Pancreas (tissue), 10 donors: ENCODE data around the gene QKI. TPM values are rescaled to one million over a fixed set of nuclear protein-coding genes. Genes with fewer than 3 reads are reported as not detected.

Source experiments
- ATAC-seq, 4 donors: fragments of 200-7000 bp; cut with Tn5 transposase; one replicate each; pipeline versions ENCODE4 v1.8.0 to v1.9.1; 2020; ENCODE audit warnings: mild to moderate bottlenecking in 4 of 4, moderate library complexity in 4 of 4
- DNase-seq, 6 donors: peaks; one replicate each; pipeline ENCODE4 v3.0.0-alpha.2; 2020
- FAIRE-seq: peaks from 2 replicates; lab custom pipeline; 2012; peaks lifted over from hg19 to GRCh38; lab: Jason Lieb, UNC
- H3K27ac ChIP-seq, 4 donors: fragments of 200-600 bp; sonication (generic); 1 replicate in 3 of 4; 2 replicates in 1 of 4; pipeline versions ENCODE4 v1.5.0 to v1.8.0; 2020
- H3K27me3 ChIP-seq, 4 donors: fragments of 200-600 bp; one replicate each; pipeline ENCODE4 v1.8.0; 2021
- H3K36me3 ChIP-seq, 3 donors: fragments of 200-600 bp; sonication (generic) in 1 of 3; one replicate each; pipeline versions ENCODE4 v1.5.0 to v1.8.0; 2020 to 2021
- H3K4me1 ChIP-seq, 3 donors: fragments of 200-600 bp; one replicate each; pipeline ENCODE4 v1.8.0; 2021
- H3K4me3 ChIP-seq, 4 donors: fragments of 200-600 bp; sonication (generic) in 2 of 4; one replicate each; pipeline versions ENCODE4 v1.5.0 to v1.8.0; 2020 to 2021
- H3K9me3 ChIP-seq, 4 donors: fragments of 200-600 bp; one replicate each; pipeline ENCODE4 v1.8.0; 2021
- WGBS, 2 donors: extraction: QIAGEN DNeasy Blood & Tissue Kit; methylation state at CpG; one replicate each; pipeline ENCODE4 v1.1.7; 2013; 5-methylcytosine and 5-hydroxymethylcytosine counted together
- intact Hi-C, 3 donors: fragments of 100-400 bp; cut with DNase I; formaldehyde crosslinking; loops; one replicate each; pipeline versions ENCODE4 v1.11.1 to v1.14.2; 2022
- polyA plus RNA-seq, 2 donors: library from polyadenylated mRNA; stranded (reverse); fragments of 200-250 nt; gene quantifications; one replicate each; pipeline ENCODE4 v1.2.3, GENCODE V29; 2013
- total RNA-seq, 6 donors: library from RNA; stranded (reverse); fragmentation: NEBNext Ultra II Directional in 4 of 6; extraction: Animal tissue kit (Norgen Biotek cat#: 25700) in 4 of 6; gene quantifications; one replicate each; pipeline versions ENCODE4 v1.2.1 to v1.2.4, GENCODE V29; 2021 to 2023
- TF ChIP-seq, protein P1 (sequence below), 4 donors: fragments of 200-600 bp; sonication (generic) in 3 of 4; IDR thresholded peaks; one replicate each; pipeline versions ENCODE4 v1.5.0 to v1.8.0; 2021; ENCODE audit warnings: antibody characterized with exemption in 4 of 4
- donor health status: healthy with polysubstance abuse.
- donor health status: DM: no; HTN: no; CAD: no; lungs with moderate emphysema.
- donor health status: DM: no; HTN: no; CAD: no.
- donor health status: control.
- donor health status: control.
- donor health status: Bipolar disorder and iron deficiency.
- donor health status: DM: yes; HTN: yes; CAD: no.
- donor health status: DM: no; HTN: no; CAD: no.
- donor health status: DM: no; HTN: no; CAD: no.
- donor health status: DM: yes; HTN: yes; CAD: no.

The QKI gene
- total and polyA plus RNA-seq, 8 donors = 9.0 to 52.6 (median 21.6) TPM

DNA sequence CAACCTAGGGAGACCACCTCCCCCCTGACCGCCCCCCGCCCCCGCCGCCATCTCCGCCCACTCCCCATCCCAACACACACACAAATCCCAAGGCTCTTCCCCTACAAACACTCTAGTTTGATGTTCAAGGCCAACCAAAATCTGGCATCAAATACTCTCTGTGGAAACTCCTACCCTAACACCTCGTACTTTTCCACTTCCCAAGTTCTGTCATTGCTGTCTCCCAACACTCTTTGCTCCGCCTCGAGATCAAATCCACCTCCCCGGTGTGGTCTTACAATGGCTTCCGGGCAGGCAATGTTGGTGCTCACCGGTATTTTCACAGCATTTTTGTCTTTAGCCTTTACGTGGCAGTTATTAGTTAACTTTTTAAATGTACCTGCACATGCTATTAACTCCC, 4.8 kb upstream of the QKI start:
- TF ChIP-seq, protein P1, sequence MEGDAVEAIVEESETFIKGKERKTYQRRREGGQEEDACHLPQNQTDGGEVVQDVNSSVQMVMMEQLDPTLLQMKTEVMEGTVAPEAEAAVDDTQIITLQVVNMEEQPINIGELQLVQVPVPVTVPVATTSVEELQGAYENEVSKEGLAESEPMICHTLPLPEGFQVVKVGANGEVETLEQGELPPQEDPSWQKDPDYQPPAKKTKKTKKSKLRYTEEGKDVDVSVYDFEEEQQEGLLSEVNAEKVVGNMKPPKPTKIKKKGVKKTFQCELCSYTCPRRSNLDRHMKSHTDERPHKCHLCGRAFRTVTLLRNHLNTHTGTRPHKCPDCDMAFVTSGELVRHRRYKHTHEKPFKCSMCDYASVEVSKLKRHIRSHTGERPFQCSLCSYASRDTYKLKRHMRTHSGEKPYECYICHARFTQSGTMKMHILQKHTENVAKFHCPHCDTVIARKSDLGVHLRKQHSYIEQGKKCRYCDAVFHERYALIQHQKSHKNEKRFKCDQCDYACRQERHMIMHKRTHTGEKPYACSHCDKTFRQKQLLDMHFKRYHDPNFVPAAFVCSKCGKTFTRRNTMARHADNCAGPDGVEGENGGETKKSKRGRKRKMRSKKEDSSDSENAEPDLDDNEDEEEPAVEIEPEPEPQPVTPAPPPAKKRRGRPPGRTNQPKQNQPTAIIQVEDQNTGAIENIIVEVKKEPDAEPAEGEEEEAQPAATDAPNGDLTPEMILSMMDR (IDR thresholded peaks at IDR 0.05) = no peak
- DNase-seq = no peak
- Histone ChIP-seq H3K4me1 (peaks cover 0 to 19% (median 0%) of the 10 kb centered on the region in 3 donors), H3K27me3 (no peaks in the 10 kb centered on the region), H3K9me3 (no peaks in the 10 kb centered on the region), H3K4me3 (no peak overlapping the region), H3K27ac (no peak overlapping the region), H3K36me3 (no peaks in the 10 kb centered on the region)
- ATAC-seq = no peak
- WGBS, 2 donors = 86 to 87% methylated on average over 12 of the region's 12 CpGs
- no peak for FAIRE-seq
- intact Hi-C loops = no loop called here

DNA sequence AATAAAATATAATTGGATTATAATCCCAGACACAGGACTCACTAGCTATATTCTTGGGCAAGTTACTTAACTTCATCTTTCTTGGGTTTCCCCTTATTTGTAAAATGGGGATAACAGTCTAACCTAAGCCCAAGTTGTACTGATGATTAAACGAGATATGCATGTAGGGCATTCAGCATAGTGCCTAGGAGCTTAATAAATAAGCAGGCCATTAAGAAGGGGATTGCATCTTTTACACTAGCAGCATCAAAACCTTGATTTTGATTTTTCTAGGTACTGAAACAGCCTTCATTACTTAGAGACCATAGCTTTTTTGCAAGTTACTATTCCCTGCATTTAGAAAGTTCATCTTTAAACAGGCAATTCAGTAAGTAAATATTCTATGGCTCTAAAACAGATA, 2.2 kb upstream of the QKI start:
- WGBS, 2 donors = 17 to 35% methylated on average over 1 of the region's 1 CpG
- DNase-seq = no peak
- intact Hi-C loops = no loop called here

GRCh38 chr6:163412801-163413344, 1.6 kb upstream of the QKI start:
- WGBS, 2 donors = 1% methylated on average over 14 of the region's 14 CpGs
- no peak for ATAC-seq
- Histone ChIP-seq H3K27me3 (no peaks in the 10 kb centered on the region), H3K9me3 (no peaks in the 10 kb centered on the region), H3K4me3 (peak overlapping the region; percentile 70 to 89 (median 84)), H3K4me1 (peaks cover 0 to 12% (median 2%) of the 10 kb centered on the region in 3 donors), H3K27ac (peak overlapping the region; percentile 94 to 100 (median 100)), H3K36me3 (no peaks in the 10 kb centered on the region)
- TF ChIP-seq, protein P1 (IDR thresholded peaks at IDR 0.05) = no peak
- no peak for FAIRE-seq
- DNase-seq = no peak
- intact Hi-C loops = no loop called here

More for the DNA sequence above, 2.2 kb upstream of the QKI start:
- H3K27ac ChIP-seq = peak overlapping the region in 2 of 4 donors; percentile 100
- no peaks in the 10 kb centered on the region for H3K27me3 ChIP-seq
- no peaks in the 10 kb centered on the region for H3K9me3 ChIP-seq
- H3K36me3 ChIP-seq = no peaks in the 10 kb centered on the region
- peak overlapping the region in 1 of 4 donors; percentile 84 for H3K4me3 ChIP-seq
- TF ChIP-seq, protein P1 (IDR thresholded peaks at IDR 0.05) = no peak
- H3K4me1 ChIP-seq = peaks cover 0 to 8% (median 0%) of the 10 kb centered on the region in 3 donors
- FAIRE-seq = no peak
- no peak for ATAC-seq

GRCh38 chr6:163413345-163414116, 987 bp upstream of the QKI start:
- Histone ChIP-seq H3K4me3 (peak overlapping the region; percentile 70 to 89 (median 84)), H3K4me1 (peaks cover 0 to 18% (median 7%) of the 10 kb centered on the region in 3 donors), H3K36me3 (no peaks in the 10 kb centered on the region), H3K27me3 (no peaks in the 10 kb centered on the region), H3K9me3 (no peaks in the 10 kb centered on the region), H3K27ac (peak overlapping the region; percentile 94 to 100 (median 100))
- TF ChIP-seq, protein P1 (IDR thresholded peaks at IDR 0.05) = no peak
- 0% methylated on average over 85 to 109 of the region's 109 CpGs for WGBS, 2 donors
- DNase-seq (peak; percentile 80 to 98 (median 90)), ATAC-seq (peak; percentile 83 to 91 (median 90)), FAIRE-seq (no peak)
- intact Hi-C loops = no loop called here
